ENCODE data around the gene SPINK1. TPM values are rescaled to one million over a fixed set of nuclear protein-coding genes. Genes with fewer than 3 reads are reported as not detected.

The SPINK1 gene
- total and polyA plus RNA-seq, 9 of the 15 experiments (the other 6 are each of a cell fraction or from before 2014, with no cell fraction given): 0.45 to 2.2 (median 0.65) TPM; not detected in 1

DNA sequence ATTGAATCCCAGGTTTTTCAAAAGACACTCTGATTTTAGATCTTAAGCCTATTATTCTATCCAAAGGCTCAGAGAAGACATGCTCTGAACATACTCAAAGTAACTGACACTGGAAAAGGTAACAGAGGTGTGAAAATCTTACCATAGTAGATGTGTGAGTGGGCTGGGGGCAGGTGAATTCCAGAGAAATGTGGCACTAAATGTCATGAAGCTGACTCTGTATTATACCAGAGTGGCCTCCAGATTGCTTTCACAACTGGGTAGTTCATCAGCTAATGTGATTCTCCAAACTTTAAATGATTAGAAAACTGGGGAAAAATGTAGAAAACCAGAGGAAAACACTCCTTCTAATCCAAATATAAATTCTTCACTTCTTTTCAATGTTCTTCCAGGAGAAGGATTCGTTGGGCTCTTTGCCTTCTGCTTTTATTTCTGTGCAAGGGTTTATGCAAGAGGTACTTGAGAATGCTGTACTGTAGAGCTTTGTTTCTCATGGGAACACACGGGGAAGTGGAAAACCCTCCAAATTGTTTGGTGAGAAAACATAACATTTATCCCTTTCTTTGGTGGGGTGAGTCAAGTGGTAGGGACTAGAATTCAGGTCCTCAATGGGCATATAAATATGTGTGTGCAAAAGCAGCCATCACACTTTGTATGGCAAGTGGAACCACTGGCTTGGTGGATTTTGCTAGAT lies 46.7 kb upstream of the SPINK1 start, which contains the start of gene SCGB3A2:
Gene SCGB3A2, plus strand, starts transcription at position 646 of the 694 bp plus-strand sequence. CDS start 93 bp downstream, outside the sequence.
- intact Hi-C loops (cut with micrococcal nuclease) (no loop called here), in situ Hi-C loops (cut with MboI) (no loop called here)
- no peak for DNase-seq (ENCODE audit: extremely low read depth in 1 of 4, low spot score in 3 of 4)
- Histone ChIP-seq H3K4me3 (no peak within 1 kb of the TSS), H3K4me2 (ENCODE audit: insufficient read depth, low read length) (no peak within 1 kb of the TSS), H3K9me1 (ENCODE audit: control insufficient read depth, insufficient read depth, low read length) (no peaks in the 10 kb centered on the region), H3K9ac (ENCODE audit: insufficient read depth in 1 of 2, low read depth in 2 of 2, low read length in 2 of 2) (no peak within 1 kb of the TSS), H2AFZ (ENCODE audit: low read depth, low read length) (no peak within 1 kb of the TSS), H4K20me1 (replicated peaks; ENCODE audit: control insufficient read depth, insufficient read depth, low read length) (no peaks in the 10 kb centered on the region), H3K4me1 (replicated peaks in 1 of 2; ENCODE audit: control insufficient read depth in 2 of 2, insufficient read depth in 2 of 2, low read length in 2 of 2) (no peaks in the 10 kb centered on the region), H3K27ac (ENCODE audit: extremely low read depth, low read depth, low read length) (no peak within 1 kb of the TSS), H3K9me3 (replicated peaks; ENCODE audit: control insufficient read depth, insufficient read depth, low read depth, low read length) (no peaks in the 10 kb centered on the region; the same call in 1 of the 2 replicates), H3K27me3 (ENCODE audit: control insufficient read depth in 2 of 2, insufficient read depth in 2 of 2, low read length in 2 of 2) (no peaks in the 10 kb centered on the region), H3K36me3 (ENCODE audit: control insufficient read depth, insufficient read depth, low read length) (no peaks in the 10 kb centered on the region), H3K79me2 (ENCODE audit: control insufficient read depth, insufficient read depth, low read length) (no peaks in the 10 kb centered on the region)
- 4% methylated on average over 2 of the region's 2 CpGs for WGBS (ENCODE audit: insufficient coverage, low coverage, missing lambda C conversion rate)
- BruUV-seq (replicated peaks): no TSS peak
- TF ChIP-seq, protein P1, sequence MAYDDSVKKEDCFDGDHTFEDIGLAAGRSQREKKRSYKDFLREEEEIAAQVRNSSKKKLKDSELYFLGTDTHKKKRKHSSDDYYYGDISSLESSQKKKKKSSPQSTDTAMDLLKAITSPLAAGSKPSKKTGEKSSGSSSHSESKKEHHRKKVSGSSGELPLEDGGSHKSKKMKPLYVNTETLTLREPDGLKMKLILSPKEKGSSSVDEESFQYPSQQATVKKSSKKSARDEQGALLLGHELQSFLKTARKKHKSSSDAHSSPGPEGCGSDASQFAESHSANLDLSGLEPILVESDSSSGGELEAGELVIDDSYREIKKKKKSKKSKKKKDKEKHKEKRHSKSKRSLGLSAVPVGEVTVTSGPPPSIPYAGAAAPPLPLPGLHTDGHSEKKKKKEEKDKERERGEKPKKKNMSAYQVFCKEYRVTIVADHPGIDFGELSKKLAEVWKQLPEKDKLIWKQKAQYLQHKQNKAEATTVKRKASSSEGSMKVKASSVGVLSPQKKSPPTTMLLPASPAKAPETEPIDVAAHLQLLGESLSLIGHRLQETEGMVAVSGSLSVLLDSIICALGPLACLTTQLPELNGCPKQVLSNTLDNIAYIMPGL (CRISPR knock-in tag; IDR thresholded peaks at IDR 0.05): no peak
- TF ChIP-seq, protein P2, sequence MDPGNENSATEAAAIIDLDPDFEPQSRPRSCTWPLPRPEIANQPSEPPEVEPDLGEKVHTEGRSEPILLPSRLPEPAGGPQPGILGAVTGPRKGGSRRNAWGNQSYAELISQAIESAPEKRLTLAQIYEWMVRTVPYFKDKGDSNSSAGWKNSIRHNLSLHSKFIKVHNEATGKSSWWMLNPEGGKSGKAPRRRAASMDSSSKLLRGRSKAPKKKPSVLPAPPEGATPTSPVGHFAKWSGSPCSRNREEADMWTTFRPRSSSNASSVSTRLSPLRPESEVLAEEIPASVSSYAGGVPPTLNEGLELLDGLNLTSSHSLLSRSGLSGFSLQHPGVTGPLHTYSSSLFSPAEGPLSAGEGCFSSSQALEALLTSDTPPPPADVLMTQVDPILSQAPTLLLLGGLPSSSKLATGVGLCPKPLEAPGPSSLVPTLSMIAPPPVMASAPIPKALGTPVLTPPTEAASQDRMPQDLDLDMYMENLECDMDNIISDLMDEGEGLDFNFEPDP (CRISPR knock-in tag; IDR thresholded peaks at IDR 0.05): no peak
- no peak for TF ChIP-seq NFE2 (IDR thresholded peaks at IDR 0.05; ENCODE audit: low read depth)
- no peak for ATAC-seq
- FAIRE-seq: no peak
- ChIA-PET CTCF (ENCODE audit: low intra/inter-chr PET ratio) (no interaction called here), POLR2A (interaction anchor here (0.6 to 0.8 kb wide), 2 partner anchors 248 to 708 kb away, joined by 3 read pairs; no protein-coding TSS in a partner anchor)

Measured in K562 (cell line).